ENCODE results near the gene AKAP13.

DNA sequence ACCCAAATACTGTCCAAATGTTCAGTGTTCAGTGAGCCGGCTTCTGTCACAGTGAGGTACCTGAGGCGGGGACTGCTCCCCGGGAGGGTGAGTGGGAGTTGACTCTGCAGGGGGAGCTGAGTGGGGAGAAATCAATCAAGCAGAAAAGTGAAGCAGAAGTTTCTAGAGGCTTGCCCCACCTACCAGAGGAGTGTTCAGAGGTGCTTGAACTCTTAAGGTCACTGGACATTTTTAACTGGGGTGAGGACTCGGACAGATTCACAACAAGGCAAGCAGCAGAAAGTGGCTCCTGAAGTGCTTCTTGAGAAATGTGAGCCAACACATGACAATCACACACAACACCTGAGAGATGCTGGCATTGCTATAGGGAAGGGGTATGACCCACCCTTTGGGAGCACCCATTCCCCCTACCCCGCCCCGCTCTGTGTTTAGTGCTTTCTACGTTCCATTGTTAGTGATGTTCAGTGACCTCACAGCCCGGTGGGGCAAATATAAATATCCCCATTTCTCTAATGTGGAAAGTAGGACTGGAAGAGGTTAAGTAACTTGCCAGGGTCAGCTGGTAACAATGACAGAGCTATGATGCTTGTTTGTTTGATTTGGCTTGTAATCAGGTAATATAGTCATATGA lies 48.6 kb upstream of the AKAP13 start:
- TF ChIP-seq, protein P1, sequence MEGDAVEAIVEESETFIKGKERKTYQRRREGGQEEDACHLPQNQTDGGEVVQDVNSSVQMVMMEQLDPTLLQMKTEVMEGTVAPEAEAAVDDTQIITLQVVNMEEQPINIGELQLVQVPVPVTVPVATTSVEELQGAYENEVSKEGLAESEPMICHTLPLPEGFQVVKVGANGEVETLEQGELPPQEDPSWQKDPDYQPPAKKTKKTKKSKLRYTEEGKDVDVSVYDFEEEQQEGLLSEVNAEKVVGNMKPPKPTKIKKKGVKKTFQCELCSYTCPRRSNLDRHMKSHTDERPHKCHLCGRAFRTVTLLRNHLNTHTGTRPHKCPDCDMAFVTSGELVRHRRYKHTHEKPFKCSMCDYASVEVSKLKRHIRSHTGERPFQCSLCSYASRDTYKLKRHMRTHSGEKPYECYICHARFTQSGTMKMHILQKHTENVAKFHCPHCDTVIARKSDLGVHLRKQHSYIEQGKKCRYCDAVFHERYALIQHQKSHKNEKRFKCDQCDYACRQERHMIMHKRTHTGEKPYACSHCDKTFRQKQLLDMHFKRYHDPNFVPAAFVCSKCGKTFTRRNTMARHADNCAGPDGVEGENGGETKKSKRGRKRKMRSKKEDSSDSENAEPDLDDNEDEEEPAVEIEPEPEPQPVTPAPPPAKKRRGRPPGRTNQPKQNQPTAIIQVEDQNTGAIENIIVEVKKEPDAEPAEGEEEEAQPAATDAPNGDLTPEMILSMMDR (IDR thresholded peaks at IDR 0.05), result no peak
- no peak for TF ChIP-seq CEBPB (IDR thresholded peaks at IDR 0.05)
- no peak for TF ChIP-seq RAD21 (conservative IDR thresholded peaks at IDR 0.05 in 1 of 2, IDR thresholded peaks at IDR 0.05 in 1 of 2)
- TF ChIP-seq POLR2AphosphoS2 (conservative IDR thresholded peaks at IDR 0.05; ENCODE audit: low read length), result no peak
- TF ChIP-seq ESRRA (IDR thresholded peaks at IDR 0.05; ENCODE audit: borderline replicate concordance, low read length), result no peak
- no peak for TF ChIP-seq POLR2A (IDR thresholded peaks at IDR 0.05; ENCODE audit: low read length)
- TF ChIP-seq SREBF2 (IDR thresholded peaks at IDR 0.05), result no peak
- no peak for TF ChIP-seq SMC3 (IDR thresholded peaks at IDR 0.05)
- no peak for TF ChIP-seq TP53 (CRISPR knock-in tag; IDR thresholded peaks at IDR 0.05)
- TF ChIP-seq MAFK (IDR thresholded peaks at IDR 0.05; ENCODE audit: partially characterized antibody), result no peak
- no peak for TF ChIP-seq FOSL2 (IDR thresholded peaks at IDR 0.05)
- TF ChIP-seq FOSL2 (CRISPR knock-in tag; IDR thresholded peaks at IDR 0.05), result no peak
- TF ChIP-seq JUNB (IDR thresholded peaks at IDR 0.05), result no peak
- no peak for TF ChIP-seq HOXA7 (CRISPR knock-in tag; IDR thresholded peaks at IDR 0.05)
- no peak for TF ChIP-seq EP300 (IDR thresholded peaks at IDR 0.05)
